GM12891 (cell line): ENCODE measurements around the gene CACNG6.

ENCODE experiments used
- DNase-seq: peaks from one replicate; pipeline ENCODE4 v3.0.0; 2011; ENCODE audit warnings: low spot score; ENCODE audit not compliant: insufficient read length
- FAIRE-seq: peaks from 2 replicates; lab custom pipeline; 2011; peaks lifted over from hg19 to GRCh38; lab: Jason Lieb, UNC
- PAX5 ChIP-seq: IDR thresholded peaks from 2 replicates; pipeline ENCODE4 v1.6.1; 2011; ENCODE audit warnings: low read length, moderate library complexity, mild to moderate bottlenecking; ENCODE audit not compliant: insufficient read depth, severe bottlenecking
- POLR2A ChIP-seq: IDR thresholded peaks from 2 replicates; pipeline ENCODE4 v1.6.1; 2011; ENCODE audit warnings: low read depth, low read length, control low read depth
- POLR2AphosphoS5 ChIP-seq: IDR thresholded peaks from 2 replicates; pipeline ENCODE4 v1.6.1; 2011; ENCODE audit warnings: low read depth, low read length, control low read depth
- POU2F2 ChIP-seq: IDR thresholded peaks from 2 replicates; pipeline ENCODE4 v1.6.1; 2011; ENCODE audit warnings: low read depth, mild to moderate bottlenecking, control low read depth, low read length, moderate library complexity
- SPI1 ChIP-seq: IDR thresholded peaks from 2 replicates; pipeline ENCODE4 v1.6.1; 2011; ENCODE audit warnings: low read depth, low read length, control low read depth
- TAF1 ChIP-seq: IDR thresholded peaks from 2 replicates; pipeline ENCODE4 v1.6.1; 2011; ENCODE audit warnings: low read depth, low read length, control low read depth

The CACNG6 gene

GRCh38 chr19:54014920-54015560 is 23.6 kb downstream of the CACNG6 start:
- TF ChIP-seq POLR2AphosphoS5 (no peak), SPI1 (no peak), TAF1 (no peak)
- FAIRE-seq (no peak), DNase-seq (no peak)

GRCh38 chr19:54017261-54017660 is 25.8 kb downstream of the CACNG6 start:
- TF ChIP-seq POU2F2 (no peak), SPI1 (no peak), PAX5 (no peak), POLR2A (no peak), POLR2AphosphoS5 (no peak), TAF1 (no peak)
- FAIRE-seq (no peak), DNase-seq (no peak)

- DNase-seq: no peak
- TF ChIP-seq POLR2AphosphoS5 (no peak), SPI1 (no peak), TAF1 (no peak), POU2F2 (no peak)
- FAIRE-seq: no peak
Observed at GRCh38 chr19:54021363-54021762, 29.9 kb downstream of the CACNG6 start.

- FAIRE-seq: no peak
- TF ChIP-seq TAF1: no peak
- no peak for TF ChIP-seq SPI1
- no peak for TF ChIP-seq PAX5
- no peak for TF ChIP-seq POLR2AphosphoS5
- TF ChIP-seq POLR2A: no peak
- no peak for TF ChIP-seq POU2F2
- no peak for DNase-seq
Observed at GRCh38 chr19:54021932-54022331, 30.5 kb downstream of the CACNG6 start.

GRCh38 chr19:54023191-54023590 is 31.8 kb downstream of the CACNG6 start:
- no peak for DNase-seq
- no peak for FAIRE-seq
- TF ChIP-seq TAF1 (no peak), PAX5 (no peak), POU2F2 (no peak), POLR2AphosphoS5 (no peak), POLR2A (no peak), SPI1 (no peak)

- TF ChIP-seq POLR2AphosphoS5 (no peak), POU2F2 (no peak), POLR2A (no peak), TAF1 (no peak), PAX5 (no peak), SPI1 (no peak)
- no peak for DNase-seq
- FAIRE-seq: no peak
Observed at GRCh38 chr19:54024660-54025059, 33.2 kb downstream of the CACNG6 start.

GRCh38 chr19:54026656-54027055 is 35.2 kb downstream of the CACNG6 start:
- DNase-seq (no peak), FAIRE-seq (no peak)
- TF ChIP-seq PAX5 (no peak), POLR2A (no peak), POLR2AphosphoS5 (no peak), POU2F2 (no peak), SPI1 (no peak), TAF1 (no peak)

GRCh38 chr19:54029301-54029700 is 37.9 kb downstream of the CACNG6 start:
- FAIRE-seq (no peak), DNase-seq (no peak)
- TF ChIP-seq SPI1 (no peak), POLR2AphosphoS5 (no peak)

GRCh38 chr19:54029930-54030490 is 38.6 kb downstream of the CACNG6 start:
- no peak for TF ChIP-seq SPI1
- no peak for TF ChIP-seq TAF1
- no peak for TF ChIP-seq POLR2AphosphoS5
- TF ChIP-seq POU2F2: no peak
- no peak for TF ChIP-seq PAX5
- no peak for TF ChIP-seq POLR2A
- DNase-seq: no peak
- FAIRE-seq: no peak

- no peak for FAIRE-seq
- no peak for TF ChIP-seq PAX5
- TF ChIP-seq TAF1: no peak
- no peak for TF ChIP-seq POLR2AphosphoS5
- no peak for TF ChIP-seq POLR2A
- no peak for TF ChIP-seq SPI1
- no peak for TF ChIP-seq POU2F2
- no peak for DNase-seq
Observed at GRCh38 chr19:54030895-54031586, 39.6 kb downstream of the CACNG6 start.
